HG02623 (cell line): Measurements from ENCODE around the gene SMAD4.
A peak's percentile ranks its signal among the peaks of the same experiment; 100 is the strongest.
"Not testable (repeated sequence)": the region's sequence is repeated elsewhere in the genome, so short reads cannot be mapped to it uniquely, and the experiment has no call there.

Source experiments
- ATAC-seq: cut with Tn5 transposase; IDR thresholded peaks from one replicate; pipeline ENCODE4 v1.9.1; 2021; ENCODE audit warnings: moderate library complexity; ENCODE audit not compliant: unreplicated experiment

Gene SMAD4

DNA sequence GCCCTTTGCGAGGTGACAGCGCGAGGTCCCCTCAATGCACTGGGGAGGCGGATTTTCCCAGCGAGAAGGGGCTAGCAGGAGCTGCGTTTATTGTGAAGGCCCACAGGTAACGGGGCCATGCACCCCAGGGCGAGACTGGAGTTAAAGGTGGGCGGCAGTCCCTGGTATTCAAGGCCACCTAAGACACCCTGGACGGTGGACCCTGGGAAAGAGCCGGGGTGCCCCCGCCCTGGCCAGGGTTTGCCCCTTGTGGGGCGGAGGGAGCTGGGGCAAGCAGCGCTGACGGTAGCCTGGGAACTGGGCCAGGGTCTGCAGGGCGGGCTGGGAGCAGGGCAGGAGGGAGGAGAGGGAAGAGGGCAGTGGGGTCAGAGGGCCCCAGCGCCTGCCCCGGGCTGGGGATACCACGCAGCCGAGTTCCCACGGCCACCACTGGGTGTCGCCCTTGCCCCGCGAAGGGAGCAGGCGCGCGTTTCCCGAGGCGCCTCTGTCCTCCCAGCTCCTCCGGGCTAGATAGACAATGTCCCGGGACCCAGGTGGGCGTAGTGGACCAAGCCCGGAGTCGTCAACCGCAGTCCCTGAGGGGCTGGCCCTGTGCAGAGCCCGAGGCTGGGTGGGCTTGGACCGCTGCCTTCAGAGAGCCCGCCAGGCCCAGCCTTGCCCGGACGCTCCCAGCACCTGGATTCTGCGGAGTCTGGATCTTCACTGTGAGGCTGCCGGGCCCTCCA is 80.2 kb downstream of the SMAD4 start:
- peak; percentile 81 for ATAC-seq

DNA sequence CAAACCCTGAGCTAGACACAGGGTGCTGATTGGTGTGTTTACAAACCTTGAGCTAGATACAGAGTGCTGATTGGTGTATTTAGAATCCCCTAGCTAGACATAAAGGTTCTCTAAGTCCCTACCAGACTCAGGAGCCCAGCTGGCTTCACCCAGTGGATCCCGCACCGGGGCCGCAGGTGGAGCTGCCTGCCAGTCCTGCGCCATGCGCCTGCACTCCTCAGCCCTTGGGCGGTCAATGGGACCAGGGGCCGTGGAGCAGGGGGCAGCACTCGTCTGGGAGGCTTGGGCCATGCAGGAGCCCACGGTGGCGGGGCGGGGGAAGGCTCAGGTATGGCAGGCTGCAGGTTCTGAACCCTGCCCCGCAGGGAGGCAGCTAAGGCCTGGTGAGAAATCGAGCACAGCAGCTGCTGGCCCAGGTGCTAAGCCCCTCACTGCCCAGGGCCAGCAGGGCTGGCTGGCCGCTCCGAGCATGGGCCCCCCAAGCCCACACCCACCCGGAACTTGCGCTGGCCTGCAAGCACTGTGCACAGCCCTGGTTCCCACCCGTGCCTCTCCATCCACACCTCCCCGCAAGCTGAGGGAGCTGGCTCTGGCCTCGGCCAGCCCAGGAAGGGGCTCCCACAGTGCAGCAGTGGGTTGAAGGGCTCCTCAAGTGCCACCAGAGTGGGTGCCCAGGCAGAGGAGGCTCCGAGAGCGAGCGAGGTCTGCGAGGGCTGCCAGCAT is 81.8 kb downstream of the SMAD4 start:
- not testable (repeated sequence) for ATAC-seq

GRCh38 chr18:51116996-51117395 is 87.0 kb downstream of the SMAD4 start:
- not testable (repeated sequence) for ATAC-seq

DNA sequence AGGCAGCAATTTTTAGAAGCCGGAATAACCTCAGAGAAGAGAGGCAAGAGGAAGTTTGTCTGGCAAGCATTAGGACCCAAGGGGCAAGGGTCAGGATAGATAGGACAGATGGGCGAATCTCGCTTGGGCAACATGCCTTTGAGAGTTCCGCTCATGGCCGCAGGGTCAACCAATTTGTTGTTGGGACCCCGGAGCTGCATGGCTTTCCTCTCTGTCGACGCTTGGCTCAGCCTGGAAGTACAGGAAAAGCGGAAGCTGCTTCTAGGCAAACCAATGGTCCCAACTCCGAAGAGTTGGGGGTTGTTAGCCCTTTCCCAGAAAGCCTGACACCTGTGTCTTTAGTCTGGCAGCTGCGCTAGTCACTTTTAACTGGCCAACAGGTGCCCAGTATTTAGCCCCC is 89.5 kb downstream of the SMAD4 start:
- ATAC-seq: not testable (repeated sequence)

DNA sequence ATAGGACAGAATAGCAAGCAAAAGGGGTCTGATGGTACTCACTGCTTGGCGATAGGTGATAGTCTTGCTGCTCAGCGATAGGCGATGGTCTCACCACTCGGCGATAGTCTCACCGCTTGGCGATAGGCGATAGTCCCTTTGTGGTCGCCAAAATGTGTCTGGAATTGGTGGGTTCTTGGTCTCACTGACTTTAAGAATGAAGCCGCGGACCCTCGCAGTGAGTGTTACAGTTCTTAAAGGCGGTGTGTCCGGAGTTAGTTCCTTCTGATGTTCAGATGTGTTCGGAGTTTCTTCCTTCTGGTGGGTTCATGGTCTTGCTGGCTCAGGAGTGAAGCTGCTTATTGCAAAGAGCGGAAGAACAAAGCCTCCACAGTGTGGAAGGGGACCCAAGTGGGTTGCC is 90.0 kb downstream of the SMAD4 start:
- not testable (repeated sequence) for ATAC-seq

DNA sequence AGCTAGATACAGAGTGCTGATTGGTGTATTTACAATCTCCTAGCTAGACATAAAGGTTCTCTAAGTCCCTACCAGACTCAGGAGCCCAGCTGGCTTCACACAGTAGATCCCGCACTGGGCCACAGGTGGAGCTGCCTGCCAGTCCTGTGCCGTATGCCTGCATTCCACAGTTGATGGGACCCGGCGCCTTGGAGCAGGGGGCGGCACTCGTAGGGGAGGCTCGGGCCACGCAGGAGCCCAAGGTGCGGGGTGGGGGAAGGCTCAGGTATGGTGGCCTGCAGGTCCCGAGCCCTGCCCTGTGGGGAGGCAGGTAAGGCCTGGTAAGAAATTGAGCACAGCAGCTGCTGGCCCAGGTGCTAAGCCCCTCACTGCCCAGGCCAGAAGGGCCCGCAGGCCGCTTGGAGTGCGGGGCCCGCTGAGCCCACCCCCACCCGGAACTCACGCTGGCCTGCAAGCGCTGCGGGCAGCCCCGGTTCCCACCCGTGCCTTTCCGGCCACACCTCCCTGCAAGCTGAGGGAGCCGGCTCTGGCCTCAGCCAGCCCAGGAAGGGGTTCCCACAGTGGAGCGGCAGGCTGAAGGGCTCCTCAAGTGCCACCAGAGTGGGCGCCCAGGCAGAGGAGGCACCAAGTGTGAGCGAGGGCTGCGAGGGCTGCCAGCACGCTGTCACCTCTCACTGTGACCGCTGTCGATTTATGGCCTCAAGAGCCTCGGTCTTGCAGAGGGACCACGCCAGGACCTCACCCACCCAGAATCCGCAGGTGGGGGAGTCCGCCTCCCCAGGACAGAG is 91.0 kb downstream of the SMAD4 start:
- no peak for ATAC-seq

GRCh38 chr18:51121597-51121857 is 91.5 kb downstream of the SMAD4 start:
- no peak for ATAC-seq

DNA sequence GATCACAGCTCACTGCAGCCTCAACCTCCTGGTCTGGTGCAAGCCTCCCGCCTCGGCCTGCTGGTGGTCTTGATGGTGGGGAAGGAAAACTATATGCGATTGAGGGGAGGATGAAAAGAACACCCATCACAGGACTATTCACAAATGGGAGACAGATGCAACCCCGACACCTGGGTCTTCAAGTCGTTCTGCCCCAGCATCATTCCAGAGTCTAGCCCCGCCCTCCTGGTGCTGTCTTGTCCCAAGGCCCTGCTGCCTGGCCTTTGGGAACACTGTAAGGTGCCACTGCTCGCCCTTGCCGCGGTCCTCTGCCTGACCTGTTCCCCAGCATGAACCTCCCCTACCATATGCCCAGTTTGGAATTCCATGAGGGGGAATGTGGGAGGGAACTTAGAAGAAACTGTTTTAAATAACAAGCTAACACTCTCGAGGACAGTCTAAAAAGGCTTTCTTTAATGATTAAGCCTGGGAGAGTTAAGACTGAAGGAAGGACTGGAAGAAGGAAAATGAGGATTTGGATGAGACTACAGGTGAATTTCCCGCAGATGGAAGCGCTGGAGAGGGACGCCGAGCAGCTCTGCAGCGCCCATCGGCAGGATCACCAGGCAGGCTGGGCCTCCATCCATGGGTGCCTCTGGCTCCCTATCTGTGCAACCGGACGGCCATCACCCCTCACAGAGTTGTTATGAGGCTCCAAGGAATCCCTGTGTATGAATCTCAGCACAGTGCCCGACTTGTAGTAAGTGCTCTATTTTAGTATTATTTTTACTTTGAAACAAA is 92.4 kb downstream of the SMAD4 start:
- ATAC-seq: no peak

DNA sequence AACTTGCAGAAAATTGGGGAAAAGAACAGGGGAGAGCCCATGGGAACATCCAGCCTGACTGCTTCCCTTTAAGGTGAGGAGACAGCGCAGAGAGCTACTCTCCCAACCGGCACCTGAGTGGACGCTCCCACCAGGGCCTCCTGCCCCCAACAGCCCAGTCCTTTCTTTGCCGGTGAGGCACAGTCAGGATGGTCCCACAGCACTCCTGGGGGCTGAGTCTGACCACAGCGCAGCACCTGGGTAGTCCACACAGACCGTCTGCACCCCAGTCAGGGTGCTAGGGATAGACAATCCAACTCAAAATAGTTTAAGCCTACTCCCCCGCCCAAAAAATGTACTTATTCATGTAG is 93.0 kb downstream of the SMAD4 start:
- no peak for ATAC-seq

- ATAC-seq: no peak
These were observed 93.5 kb downstream of the SMAD4 start for GRCh38 chr18:51123481-51123880.

DNA sequence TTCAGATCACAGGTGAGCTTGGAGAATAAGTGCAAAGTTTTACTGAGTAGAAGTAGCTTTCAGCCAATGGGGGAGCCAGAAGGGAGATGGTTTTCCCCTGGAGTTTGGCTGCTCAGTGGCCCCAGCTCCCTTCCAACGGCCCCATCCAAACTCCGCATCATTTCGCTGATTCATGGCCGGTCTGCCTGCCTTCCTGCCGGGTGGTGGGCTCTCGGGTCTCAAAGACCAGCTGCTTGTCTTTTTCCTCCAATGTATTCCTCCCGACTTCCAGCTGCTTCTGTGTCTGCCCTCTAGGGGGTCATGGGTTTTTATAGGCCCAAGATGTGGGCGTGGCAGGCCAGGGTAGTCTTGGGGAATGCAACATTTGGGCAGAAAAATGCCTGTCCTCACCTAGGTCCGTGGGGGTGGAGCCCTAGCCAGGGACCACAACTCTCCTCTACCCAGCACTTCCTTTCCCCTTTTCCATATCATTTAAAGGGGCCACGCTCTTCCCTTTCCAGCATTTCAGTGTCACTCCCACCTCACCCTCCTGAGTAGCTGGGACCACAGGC is 94.0 kb downstream of the SMAD4 start:
- no peak for ATAC-seq

GRCh38 chr18:51125976-51126375 is 96.0 kb downstream of the SMAD4 start:
- ATAC-seq: no peak

GRCh38 chr18:51127664-51128063 is 97.7 kb downstream of the SMAD4 start:
- ATAC-seq: no peak

DNA sequence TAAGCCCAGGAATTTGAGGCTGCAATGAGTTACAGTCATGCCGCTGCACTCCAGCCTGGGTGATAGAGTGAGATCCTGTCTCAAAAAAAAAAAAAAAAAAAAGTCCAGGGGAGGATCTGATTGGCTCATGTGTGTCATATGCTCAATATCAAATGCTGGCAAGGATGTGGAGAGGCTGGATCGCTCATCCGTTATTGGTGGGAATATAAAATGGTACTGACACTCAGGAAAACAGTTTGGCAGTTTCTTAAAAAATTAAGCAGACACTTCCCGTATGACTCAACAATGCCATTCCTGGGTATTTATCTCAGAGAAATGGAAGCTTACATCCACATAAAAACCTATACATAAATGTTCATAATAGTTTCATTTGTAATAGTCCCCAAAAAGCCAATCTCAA is 98.5 kb downstream of the SMAD4 start:
- ATAC-seq: no peak

DNA sequence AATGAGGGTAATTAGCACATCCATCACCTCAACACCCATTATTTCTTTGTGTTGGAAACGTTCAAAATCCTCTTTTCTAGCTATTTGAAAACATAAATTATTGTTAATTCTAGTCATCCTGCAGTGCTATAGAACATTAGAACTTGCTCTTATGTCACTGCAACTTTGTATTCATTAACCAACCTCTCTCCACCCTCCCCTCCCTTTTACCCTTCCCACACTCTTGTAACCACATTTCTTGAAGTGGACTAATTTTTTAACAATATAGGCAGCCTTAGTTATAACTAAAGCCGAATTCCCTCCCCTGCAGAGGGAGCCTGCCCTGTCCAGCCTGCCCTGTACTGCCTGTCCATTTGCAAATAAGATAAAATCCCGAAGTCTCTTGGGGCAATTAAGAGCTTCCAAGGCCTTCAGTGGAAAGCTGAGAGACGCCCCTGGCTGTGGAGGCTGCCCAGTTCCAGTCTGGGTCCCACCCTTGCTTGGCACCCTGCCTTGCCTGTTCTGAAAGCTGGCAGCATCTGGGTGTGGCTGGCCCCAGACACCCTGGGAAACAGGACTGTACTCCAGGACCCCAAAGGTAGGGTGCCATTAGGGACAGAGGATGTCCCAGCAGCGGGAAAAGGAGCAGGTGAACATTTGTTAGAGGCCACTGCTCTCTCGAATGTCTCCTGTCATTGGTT is 102.4 kb downstream of the SMAD4 start:
- no peak for ATAC-seq

DNA sequence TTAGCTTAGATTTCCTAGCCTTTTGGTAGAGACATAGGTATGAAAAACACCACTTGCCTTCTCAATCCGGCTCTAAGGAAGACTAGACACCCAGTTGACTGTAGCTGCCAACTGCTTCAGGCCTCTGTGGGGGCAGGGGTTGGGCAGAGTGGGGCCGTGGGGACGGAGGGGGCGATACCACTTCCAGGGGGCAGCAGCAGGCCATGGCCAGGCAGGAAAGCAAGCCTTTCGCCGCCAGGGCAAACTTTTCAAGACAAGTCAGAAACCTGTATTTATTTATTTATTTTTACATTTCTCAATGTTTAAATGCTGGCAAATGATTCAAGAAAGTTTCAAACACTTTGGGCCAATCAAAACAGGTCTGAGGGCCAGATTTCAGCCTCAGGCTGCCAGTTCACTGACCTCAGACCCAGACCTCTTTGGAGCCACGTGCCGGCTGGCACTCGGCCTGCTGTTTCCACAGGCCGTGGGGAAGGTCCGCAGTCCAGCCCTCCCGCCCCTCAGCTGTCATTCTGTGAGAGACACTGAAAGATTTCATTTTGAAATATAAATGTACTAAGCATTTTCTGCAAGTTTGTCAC is 103.7 kb downstream of the SMAD4 start:
- ATAC-seq: no peak
